HFFc6 (cell line): ENCODE data around the gene FUS. TPM values are rescaled to one million over a fixed set of nuclear protein-coding genes. Genes with fewer than 3 reads are reported as not detected.
"Not testable (repeated sequence)": the region's sequence is repeated elsewhere in the genome, so short reads cannot be mapped to it uniquely, and the experiment has no call there.

Experiments
- DNase-seq: peaks from one replicate; pipeline ENCODE4 v3.0.0-alpha.2; 2018
- H3K27ac Mint-ChIP-seq: 2 replicates; pipeline ENCODE4 v1.8.0; 2020; ENCODE audit warnings: mild to moderate bottlenecking, mixed read lengths
- H3K27me3 Mint-ChIP-seq: 2 replicates; pipeline ENCODE4 v1.8.0; 2021; ENCODE audit warnings: mild to moderate bottlenecking, moderate library complexity, mixed read lengths; ENCODE audit not compliant: insufficient read depth
- H3K36me3 Mint-ChIP-seq: 2 replicates; pipeline ENCODE4 v1.8.0; 2021; ENCODE audit warnings: low read depth, mixed read lengths
- H3K4me1 Mint-ChIP-seq: 2 replicates; pipeline ENCODE4 v1.8.0; 2020; ENCODE audit warnings: low read depth, mixed read lengths
- H3K4me3 Mint-ChIP-seq: 2 replicates; pipeline ENCODE4 v1.8.0; 2020; ENCODE audit warnings: mild to moderate bottlenecking, moderate library complexity, mixed read lengths
- H3K9me3 Mint-ChIP-seq: 2 replicates; pipeline ENCODE4 v1.8.0; 2020; ENCODE audit warnings: mild to moderate bottlenecking, mixed read lengths
- total RNA-seq, 6 experiments: library from RNA; stranded (reverse); fragmentation: NEBNext Ultra II Directional; extraction: Animal tissue kit (Norgen Biotek cat#: 25700); gene quantifications; 2 replicates in 1 of 6; 3 replicates in 5 of 6; pipeline ENCODE4 v1.2.3, GENCODE V29; 2021
- TF ChIP-seq, protein P1 (sequence below): fragments of 200-600 bp; sonication (generic); IDR thresholded peaks from 2 replicates; pipeline ENCODE4 v1.5.0; 2021; ENCODE audit warnings: antibody characterized with exemption, mild to moderate bottlenecking

FUS gene
- total RNA-seq, 6 experiments from 2014 or later = 275 to 504 (median 422) TPM

- H3K4me1 Mint-ChIP-seq = peaks cover 31% of the 10 kb centered on the region
- DNase-seq = no peak
- H3K27me3 Mint-ChIP-seq = peaks cover 13% of the 10 kb centered on the region
- H3K36me3 Mint-ChIP-seq = peaks cover 45% of the 10 kb centered on the region
- H3K9me3 Mint-ChIP-seq = no peaks in the 10 kb centered on the region
- TF ChIP-seq, protein P1, sequence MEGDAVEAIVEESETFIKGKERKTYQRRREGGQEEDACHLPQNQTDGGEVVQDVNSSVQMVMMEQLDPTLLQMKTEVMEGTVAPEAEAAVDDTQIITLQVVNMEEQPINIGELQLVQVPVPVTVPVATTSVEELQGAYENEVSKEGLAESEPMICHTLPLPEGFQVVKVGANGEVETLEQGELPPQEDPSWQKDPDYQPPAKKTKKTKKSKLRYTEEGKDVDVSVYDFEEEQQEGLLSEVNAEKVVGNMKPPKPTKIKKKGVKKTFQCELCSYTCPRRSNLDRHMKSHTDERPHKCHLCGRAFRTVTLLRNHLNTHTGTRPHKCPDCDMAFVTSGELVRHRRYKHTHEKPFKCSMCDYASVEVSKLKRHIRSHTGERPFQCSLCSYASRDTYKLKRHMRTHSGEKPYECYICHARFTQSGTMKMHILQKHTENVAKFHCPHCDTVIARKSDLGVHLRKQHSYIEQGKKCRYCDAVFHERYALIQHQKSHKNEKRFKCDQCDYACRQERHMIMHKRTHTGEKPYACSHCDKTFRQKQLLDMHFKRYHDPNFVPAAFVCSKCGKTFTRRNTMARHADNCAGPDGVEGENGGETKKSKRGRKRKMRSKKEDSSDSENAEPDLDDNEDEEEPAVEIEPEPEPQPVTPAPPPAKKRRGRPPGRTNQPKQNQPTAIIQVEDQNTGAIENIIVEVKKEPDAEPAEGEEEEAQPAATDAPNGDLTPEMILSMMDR = no peak
- H3K4me3 Mint-ChIP-seq = no peak overlapping the region
- H3K27ac Mint-ChIP-seq = no peak overlapping the region
These were observed 16.6 kb downstream of the FUS start for GRCh38 chr16:31196324-31197088.

GRCh38 chr16:31198207-31198882 is 18.4 kb downstream of the FUS start:
- no peaks in the 10 kb centered on the region for H3K9me3 Mint-ChIP-seq
- no peak overlapping the region; the same call in 1 of the 2 replicates for H3K4me3 Mint-ChIP-seq
- TF ChIP-seq, protein P1 = no peak
- peaks cover 40% of the 10 kb centered on the region for H3K4me1 Mint-ChIP-seq
- DNase-seq = no peak
- H3K27ac Mint-ChIP-seq = peak overlapping the region; percentile 52
- H3K36me3 Mint-ChIP-seq = peaks cover 30% of the 10 kb centered on the region
- peaks cover 9% of the 10 kb centered on the region for H3K27me3 Mint-ChIP-seq

DNA sequence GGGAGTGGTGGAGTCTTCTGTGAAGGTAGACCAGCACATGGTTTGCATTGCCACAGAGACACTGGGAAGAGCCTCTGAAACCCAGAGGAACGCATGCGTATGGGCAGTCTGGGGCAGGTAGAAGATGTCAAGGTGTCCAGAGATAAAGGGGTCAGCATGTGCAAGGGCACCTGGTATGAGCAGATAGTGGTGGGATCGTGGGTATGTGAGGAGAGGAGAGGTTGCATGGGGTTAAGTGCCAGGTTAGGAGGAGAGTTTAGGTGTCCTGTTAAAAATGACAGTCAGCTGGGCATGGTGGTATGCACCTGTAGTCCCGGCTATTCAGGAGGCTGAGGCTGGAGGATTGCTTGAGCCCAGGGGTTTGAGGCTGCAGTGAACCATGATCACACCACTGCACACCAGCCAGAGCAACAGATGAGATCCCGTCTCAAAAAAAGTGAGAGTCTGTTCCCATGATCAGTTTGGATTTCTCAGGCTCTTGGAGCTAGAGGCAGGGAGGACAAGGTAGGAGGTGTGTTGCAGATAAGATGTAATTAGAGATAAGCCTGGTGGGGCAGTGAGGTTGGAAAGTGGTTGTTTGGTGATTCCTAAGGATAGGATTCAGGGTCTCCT is 19.6 kb downstream of the FUS start:
- Mint-ChIP-seq H3K4me3 (no peak overlapping the region), H3K27me3 (peaks cover 13% of the 10 kb centered on the region), H3K9me3 (no peaks in the 10 kb centered on the region), H3K4me1 (peaks cover 46% of the 10 kb centered on the region), H3K36me3 (peaks cover 21% of the 10 kb centered on the region; the same call in 1 of the 2 replicates), H3K27ac (no peak overlapping the region)
- no peak for DNase-seq
- TF ChIP-seq, protein P1 = no peak

DNA sequence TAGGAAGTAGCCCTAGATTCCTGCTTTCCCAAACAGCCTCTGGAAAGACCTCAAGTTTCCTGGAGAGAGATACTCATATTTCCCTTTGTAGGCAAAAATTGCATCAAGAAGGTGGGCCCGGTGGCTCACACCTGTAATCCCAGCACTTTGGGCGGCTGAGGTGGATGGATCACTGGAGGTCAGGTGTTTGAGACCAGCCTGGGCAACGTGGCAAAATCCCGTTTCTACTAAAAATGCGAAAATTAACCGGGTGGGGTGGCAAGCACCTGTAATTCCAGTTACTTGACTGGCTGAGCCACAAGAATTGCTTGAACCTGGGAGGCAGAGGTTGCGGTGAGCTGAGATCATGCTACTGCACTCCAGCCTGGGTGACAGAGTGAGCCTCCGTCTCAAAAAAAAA is 20.2 kb downstream of the FUS start:
- peaks cover 13% of the 10 kb centered on the region for H3K27me3 Mint-ChIP-seq
- H3K27ac Mint-ChIP-seq, H3K4me3 Mint-ChIP-seq, DNase-seq, H3K9me3 Mint-ChIP-seq: not testable (repeated sequence)
- H3K36me3 Mint-ChIP-seq = peaks cover 16% of the 10 kb centered on the region; the same call in 1 of the 2 replicates
- H3K4me1 Mint-ChIP-seq = peaks cover 46% of the 10 kb centered on the region

DNA sequence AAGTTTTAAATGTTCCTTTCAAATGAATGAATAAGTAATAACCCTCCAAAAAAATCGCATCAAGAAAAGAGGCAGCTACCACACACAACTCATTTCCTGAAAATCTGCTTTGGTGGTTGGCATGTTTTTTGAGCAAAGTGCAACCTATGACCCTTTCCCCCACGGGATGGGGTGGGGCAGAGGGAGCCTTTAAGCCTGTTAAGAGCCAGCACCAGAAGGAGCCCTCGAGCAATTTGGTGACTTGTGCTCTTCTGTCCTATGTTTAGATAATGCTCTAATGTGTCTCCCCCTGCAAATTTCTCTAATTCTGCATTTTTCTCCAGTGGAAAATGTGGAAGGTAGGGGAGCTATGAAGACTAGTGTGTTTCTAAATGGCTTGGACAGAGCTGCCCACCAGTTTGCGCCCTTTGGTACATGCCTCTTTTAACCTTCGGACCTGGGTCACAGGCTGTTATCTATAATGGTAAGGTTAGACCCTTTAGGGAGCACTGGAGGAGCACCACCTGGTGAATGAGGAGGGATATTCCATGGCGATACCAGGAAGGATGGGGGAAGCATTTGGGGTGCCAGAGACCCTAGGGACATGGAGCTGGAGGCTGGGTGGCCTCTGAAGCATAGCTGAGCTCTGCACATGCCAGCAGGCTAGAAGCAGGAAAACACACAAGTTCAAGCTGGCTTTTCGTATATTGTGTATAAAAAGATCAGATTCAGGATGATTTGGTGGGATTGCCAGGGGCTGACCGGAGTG is 21.1 kb downstream of the FUS start:
- TF ChIP-seq, protein P1 = peak; percentile 40
- Mint-ChIP-seq H3K36me3 (peaks cover 14% of the 10 kb centered on the region; the same call in 1 of the 2 replicates), H3K27me3 (peaks cover 15% of the 10 kb centered on the region), H3K4me1 (peaks cover 46% of the 10 kb centered on the region), H3K9me3 (no peaks in the 10 kb centered on the region), H3K27ac (peak overlapping the region; percentile 48; the same call in 1 of the 2 replicates), H3K4me3 (peak overlapping the region; percentile 88)
- DNase-seq = peak; percentile 39
